ENCODE results near the gene DGKD. TPM values are rescaled to one million over a fixed set of nuclear protein-coding genes. Genes with fewer than 3 reads are reported as not detected.
A peak's percentile ranks its signal among the peaks of the same experiment; 100 is the strongest.

Gene DGKD
- total RNA-seq, 4 donors from 2014 or later = 26.3 to 41.3 (median 30.4) TPM

DNA sequence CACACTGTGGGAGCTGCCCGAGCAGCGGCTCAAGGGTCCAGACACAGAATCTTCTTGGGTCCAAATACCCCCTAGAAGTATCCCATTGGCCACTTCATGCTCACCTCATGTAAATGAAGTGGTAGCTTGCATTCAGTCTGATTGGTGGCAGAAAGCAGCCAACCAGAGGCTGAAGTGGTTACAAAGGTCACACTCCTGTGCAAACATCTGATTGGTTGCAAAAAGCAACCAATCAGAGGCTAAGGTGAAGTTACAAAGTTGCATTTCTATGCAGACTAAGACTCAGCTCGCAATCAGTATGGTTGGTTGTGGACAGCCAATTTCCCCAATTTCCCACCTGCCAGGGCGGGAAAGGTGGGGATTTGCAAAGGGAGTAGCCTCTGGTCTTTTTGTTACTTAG is 94.3 kb downstream of the DGKD start:
- no peaks in the 10 kb centered on the region for H3K4me1 ChIP-seq
- DNase-seq = peak in 1 of 2 donors; percentile 6
- TF ChIP-seq, protein P1, sequence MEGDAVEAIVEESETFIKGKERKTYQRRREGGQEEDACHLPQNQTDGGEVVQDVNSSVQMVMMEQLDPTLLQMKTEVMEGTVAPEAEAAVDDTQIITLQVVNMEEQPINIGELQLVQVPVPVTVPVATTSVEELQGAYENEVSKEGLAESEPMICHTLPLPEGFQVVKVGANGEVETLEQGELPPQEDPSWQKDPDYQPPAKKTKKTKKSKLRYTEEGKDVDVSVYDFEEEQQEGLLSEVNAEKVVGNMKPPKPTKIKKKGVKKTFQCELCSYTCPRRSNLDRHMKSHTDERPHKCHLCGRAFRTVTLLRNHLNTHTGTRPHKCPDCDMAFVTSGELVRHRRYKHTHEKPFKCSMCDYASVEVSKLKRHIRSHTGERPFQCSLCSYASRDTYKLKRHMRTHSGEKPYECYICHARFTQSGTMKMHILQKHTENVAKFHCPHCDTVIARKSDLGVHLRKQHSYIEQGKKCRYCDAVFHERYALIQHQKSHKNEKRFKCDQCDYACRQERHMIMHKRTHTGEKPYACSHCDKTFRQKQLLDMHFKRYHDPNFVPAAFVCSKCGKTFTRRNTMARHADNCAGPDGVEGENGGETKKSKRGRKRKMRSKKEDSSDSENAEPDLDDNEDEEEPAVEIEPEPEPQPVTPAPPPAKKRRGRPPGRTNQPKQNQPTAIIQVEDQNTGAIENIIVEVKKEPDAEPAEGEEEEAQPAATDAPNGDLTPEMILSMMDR (IDR thresholded peaks at IDR 0.05 in 4 of 5, conservative IDR thresholded peaks at IDR 0.05 in 1 of 5) = no peak
- no peak for TF ChIP-seq POLR2A (IDR thresholded peaks at IDR 0.05)
- intact Hi-C loops (cut with DNase I; ENCODE audit: low total_unique reads) = no loop called here
- no peak for ATAC-seq
- peaks cover 0 to 98% of the 10 kb centered on the region in 2 donors for H3K36me3 ChIP-seq
- H3K4me3 ChIP-seq = no peak overlapping the region
- H3K27ac ChIP-seq = peak overlapping the region in 1 of 4 donors; percentile 52
- in situ Hi-C loops (cut with MboI; ENCODE audit: low sequenced_read_pairs in 4 of 4) = loop anchor here in 2 of 4 donors (5.0 kb wide), 3 partner anchors 41 to 96 kb away; partner anchors contain the start of gene DGKD (in 1 of the 2)
- no peaks in the 10 kb centered on the region for H3K9me3 ChIP-seq
- no peaks in the 10 kb centered on the region for H3K27me3 ChIP-seq

DNA sequence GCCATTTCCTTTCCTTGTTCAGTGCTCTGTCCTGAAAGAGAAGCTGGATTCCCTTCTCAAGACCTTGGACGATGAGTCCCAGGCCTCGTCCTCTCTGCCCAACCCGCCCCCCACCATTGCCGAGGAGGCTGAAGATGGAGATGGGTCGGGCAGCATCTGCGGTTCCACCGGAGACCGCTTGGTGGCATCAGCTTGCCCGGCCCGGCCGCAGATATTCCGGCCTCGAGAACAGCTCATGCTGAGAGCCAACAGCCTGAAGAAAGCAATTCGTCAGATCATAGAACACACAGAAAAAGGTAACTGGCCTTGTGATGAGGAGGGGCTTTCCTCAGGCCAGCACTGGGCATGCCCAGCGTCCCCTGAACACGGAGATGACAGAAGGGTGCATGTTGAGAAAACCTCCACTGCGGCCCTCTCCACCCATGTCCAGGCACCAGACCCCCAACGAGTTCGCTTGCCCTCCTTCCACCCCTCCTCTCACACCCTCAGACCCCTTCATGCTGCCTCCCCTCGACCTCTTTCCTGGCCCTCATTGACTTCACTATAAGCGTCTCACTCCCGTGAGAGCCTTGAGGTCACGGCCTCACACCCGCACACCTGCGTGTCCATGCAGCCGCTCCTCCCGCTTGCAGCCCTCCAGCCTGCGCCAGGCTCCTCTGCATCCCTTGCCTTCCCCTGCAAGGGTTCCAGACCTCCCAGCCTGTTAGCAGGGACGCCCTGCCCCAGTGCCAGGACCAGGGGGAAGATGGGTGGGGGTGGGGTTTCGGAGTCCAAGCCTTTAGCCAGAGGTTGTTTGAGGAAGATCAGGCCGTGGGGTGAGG is 95.0 kb downstream of the DGKD start:
- peak in 1 of 2 donors; percentile 24 for DNase-seq
- no peaks in the 10 kb centered on the region for H3K27me3 ChIP-seq
- no peaks in the 10 kb centered on the region for H3K9me3 ChIP-seq
- ATAC-seq = peak in 1 of 2 donors; percentile 18
- in situ Hi-C loops (cut with MboI; ENCODE audit: low sequenced_read_pairs in 4 of 4) (loop anchor here in 2 of 4 donors (5.0 kb wide), 3 partner anchors 42 to 97 kb away; partner anchors contain the start of gene DGKD (in 1 of the 2)), intact Hi-C loops (cut with DNase I; ENCODE audit: low total_unique reads) (no loop called here)
- H3K27ac ChIP-seq = peak overlapping the region in 1 of 4 donors; percentile 52
- TF ChIP-seq POLR2A (IDR thresholded peaks at IDR 0.05) = no peak
- TF ChIP-seq, protein P1 (IDR thresholded peaks at IDR 0.05 in 4 of 5, conservative IDR thresholded peaks at IDR 0.05 in 1 of 5) = peak in 2 of 5 experiments; percentile 8 to 35
- no peak overlapping the region for H3K4me3 ChIP-seq
- H3K4me1 ChIP-seq = no peaks in the 10 kb centered on the region
- H3K36me3 ChIP-seq = peaks cover 0 to 100% of the 10 kb centered on the region in 2 donors

DNA sequence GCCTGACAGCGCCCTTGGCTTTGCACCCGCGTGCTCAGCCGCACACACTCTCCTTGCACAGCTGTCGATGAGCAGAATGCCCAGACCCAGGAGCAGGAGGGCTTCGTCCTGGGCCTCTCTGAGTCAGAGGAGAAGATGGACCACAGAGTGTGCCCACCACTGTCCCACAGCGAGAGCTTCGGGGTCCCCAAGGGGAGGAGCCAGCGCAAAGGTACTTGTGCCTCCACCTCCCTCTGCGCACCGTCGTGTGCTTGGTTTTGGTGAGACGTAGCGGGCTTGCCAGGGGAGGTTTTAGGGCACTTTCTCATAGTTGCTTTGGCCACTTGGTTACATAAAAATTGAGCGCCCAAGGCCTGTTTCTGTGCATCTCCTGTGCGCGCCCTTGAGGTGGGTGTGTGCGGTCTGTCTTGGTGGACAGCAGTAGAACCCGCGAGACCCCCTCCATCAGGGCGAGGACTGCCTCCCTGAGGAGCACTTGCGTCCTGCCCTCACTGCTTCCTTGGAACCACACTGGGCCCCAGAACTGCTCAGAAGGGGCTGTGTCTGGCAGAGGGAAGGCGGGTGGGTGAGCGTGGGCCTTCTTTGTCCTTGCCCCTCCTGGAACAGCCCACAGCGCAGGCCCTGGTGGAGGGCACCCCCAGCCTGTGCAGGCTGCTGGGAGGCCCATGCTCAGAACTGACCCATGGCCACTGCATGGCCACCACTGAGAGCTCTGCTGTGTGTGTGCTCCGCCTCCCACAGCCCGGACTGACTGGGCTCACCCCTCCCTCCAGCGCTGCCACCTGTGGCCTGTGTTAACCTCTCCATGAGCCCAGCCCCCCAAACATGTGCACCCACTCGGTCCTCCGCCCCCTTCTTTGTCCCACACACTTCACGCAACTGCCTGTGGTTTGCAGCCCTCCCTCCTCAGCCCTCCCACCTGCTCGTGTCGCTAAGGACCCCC is 95.9 kb downstream of the DGKD start:
- Histone ChIP-seq H3K27ac (peak overlapping the region in 2 of 4 donors; percentile 15 to 52), H3K9me3 (no peaks in the 10 kb centered on the region), H3K36me3 (peaks cover 0 to 100% of the 10 kb centered on the region in 2 donors), H3K4me1 (no peaks in the 10 kb centered on the region), H3K27me3 (no peaks in the 10 kb centered on the region), H3K4me3 (no peak overlapping the region)
- no peak for ATAC-seq
- DNase-seq = peak in 1 of 2 donors; percentile 16
- intact Hi-C loops (cut with DNase I; ENCODE audit: low total_unique reads) (no loop called here), in situ Hi-C loops (cut with MboI; ENCODE audit: low sequenced_read_pairs in 4 of 4) (loop anchor here in 2 of 4 donors (5.0 kb wide), 3 partner anchors 43 to 98 kb away; partner anchors contain the start of gene DGKD (in 1 of the 2))
- TF ChIP-seq, protein P1 (IDR thresholded peaks at IDR 0.05 in 4 of 5, conservative IDR thresholded peaks at IDR 0.05 in 1 of 5) = no peak
- TF ChIP-seq POLR2A (IDR thresholded peaks at IDR 0.05) = no peak

DNA sequence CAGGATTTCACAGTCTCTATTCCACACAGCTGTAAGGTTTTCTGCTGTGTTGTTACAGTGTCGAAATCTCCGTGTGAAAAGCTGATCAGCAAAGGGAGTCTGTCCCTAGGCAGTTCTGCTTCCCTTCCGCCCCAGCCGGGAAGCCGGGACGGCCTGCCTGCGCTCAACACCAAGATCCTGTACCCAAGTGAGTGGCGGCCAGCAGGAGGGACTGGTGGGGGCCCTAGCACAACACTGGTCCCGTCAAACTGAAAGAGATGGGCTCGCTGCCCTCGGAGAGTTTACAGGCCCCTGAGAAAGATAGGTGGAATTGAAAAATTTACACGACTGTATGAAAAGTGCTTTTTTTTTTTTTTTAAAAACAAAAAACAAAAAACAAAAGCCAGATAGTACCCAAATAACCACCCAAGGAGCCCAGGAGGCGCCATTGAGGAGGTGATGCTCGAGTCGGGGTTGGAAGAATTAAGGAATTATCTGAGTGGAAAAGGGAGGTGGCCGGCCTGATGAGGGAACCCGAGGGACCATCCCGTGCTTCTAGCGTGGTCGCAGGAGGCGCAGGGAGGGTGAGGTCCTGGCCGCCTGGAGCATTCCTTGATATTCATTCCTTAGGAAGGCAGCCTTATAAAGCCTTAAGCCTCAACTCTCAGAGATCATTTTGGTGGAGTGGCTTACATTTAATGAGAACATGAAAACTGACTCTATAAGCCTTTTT is 96.7 kb downstream of the DGKD start:
- in situ Hi-C loops (cut with MboI; ENCODE audit: low sequenced_read_pairs in 4 of 4) = no loop called here
- DNase-seq (peak in 1 of 2 donors; percentile 12), ATAC-seq (no peak)
- no peak for TF ChIP-seq POLR2A (IDR thresholded peaks at IDR 0.05)
- TF ChIP-seq, protein P1 (IDR thresholded peaks at IDR 0.05 in 4 of 5, conservative IDR thresholded peaks at IDR 0.05 in 1 of 5) = no peak
- Histone ChIP-seq H3K27me3 (no peaks in the 10 kb centered on the region), H3K36me3 (peaks cover 0 to 100% of the 10 kb centered on the region in 2 donors), H3K4me1 (no peaks in the 10 kb centered on the region), H3K9me3 (no peaks in the 10 kb centered on the region), H3K27ac (peak overlapping the region in 2 of 4 donors; percentile 15 to 48), H3K4me3 (no peak overlapping the region)
- intact Hi-C loops (cut with DNase I; ENCODE audit: low total_unique reads) = no loop called here
